HG02678 (cell line): ENCODE results near the gene RMP24.

ENCODE experiments used
- ATAC-seq: cut with Tn5 transposase; IDR thresholded peaks from one replicate; pipeline ENCODE4 v1.9.1; 2021; ENCODE audit warnings: mild to moderate bottlenecking, moderate library complexity; ENCODE audit not compliant: unreplicated experiment

Gene RMP24

DNA sequence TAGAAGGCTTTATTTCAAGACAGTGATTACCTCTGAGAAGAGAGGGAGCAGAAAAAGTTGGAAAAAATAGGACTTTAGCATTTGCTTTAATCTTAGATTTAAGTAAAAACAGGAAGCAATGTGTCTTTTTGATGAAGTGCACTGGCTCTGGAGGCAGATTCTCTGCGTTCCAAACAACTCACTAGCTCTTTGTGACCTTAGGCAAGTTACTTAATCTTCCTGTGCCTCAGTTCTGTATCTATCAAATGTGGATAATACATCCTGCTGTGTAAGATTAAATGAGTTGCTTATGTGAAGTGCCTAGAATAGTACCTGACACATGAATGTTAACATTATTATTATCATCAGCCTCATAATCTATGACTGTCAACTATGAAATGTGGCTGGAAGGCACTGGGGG, 52.5 kb downstream of the RMP24 start:
- ATAC-seq = no peak

DNA sequence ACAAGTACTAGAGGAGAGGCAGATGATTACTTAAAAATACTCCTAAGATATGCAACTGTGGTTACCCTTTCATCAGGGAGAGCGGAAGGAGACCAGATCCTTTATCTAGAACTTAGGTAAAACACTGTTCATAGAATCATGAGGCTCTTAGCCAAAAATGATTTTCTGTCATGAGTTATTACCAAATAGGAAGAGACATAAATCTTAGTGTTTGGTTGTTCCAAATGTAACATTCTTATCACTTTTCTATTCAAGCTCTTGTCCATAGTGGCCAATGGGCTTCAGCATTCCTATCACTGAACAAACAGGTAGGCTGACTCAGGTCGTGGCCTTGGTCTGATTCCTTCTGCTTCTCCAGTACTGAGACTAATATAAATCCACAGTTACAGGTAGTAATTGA, 56.4 kb downstream of the RMP24 start:
- no peak for ATAC-seq
